ENCODE measurements around the gene IGF2BP2. TPM values are rescaled to one million over a fixed set of nuclear protein-coding genes. Genes with fewer than 3 reads are reported as not detected.

Gene IGF2BP2
- total RNA-seq, 1 donor from 2014 or later = 147 TPM

GRCh38 chr3:185764163-185764979, 60.5 kb downstream of the IGF2BP2 start:
- H2AFZ ChIP-seq (replicated peaks) = no peak overlapping the region
- H3K4me3 Mint-ChIP-seq = no peak overlapping the region
- H3K27me3 ChIP-seq = no peaks in the 10 kb centered on the region
- H4K20me1 ChIP-seq (ENCODE audit: low read depth) = peaks cover 100% of the 10 kb centered on the region
- H3K4me1 Mint-ChIP-seq = peaks cover 52% of the 10 kb centered on the region
- H3K9me3 ChIP-seq (ENCODE audit: low read depth) = no peaks in the 10 kb centered on the region
- H3K9me3 Mint-ChIP-seq = no peaks in the 10 kb centered on the region
- no peak overlapping the region for H3K4me3 ChIP-seq
- no peak overlapping the region for H3K9ac ChIP-seq
- H3K27ac Mint-ChIP-seq = peak overlapping the region; percentile 51
- H3K27me3 Mint-ChIP-seq (ENCODE audit: insufficient read depth, low read depth) = no peaks in the 10 kb centered on the region
- H3K36me3 Mint-ChIP-seq = no peaks in the 10 kb centered on the region
- H3K27ac ChIP-seq = no peak overlapping the region
- peak overlapping the region; percentile 17 for H3K4me2 ChIP-seq
- H3F3A ChIP-seq (ENCODE audit: low read depth) = no peaks in the 10 kb centered on the region
- TF ChIP-seq CTCF (IDR thresholded peaks at IDR 0.05) (no peak), EZH2 (IDR thresholded peaks at IDR 0.05) (no peak), EZH2phosphoT487 (IDR thresholded peaks at IDR 0.05) (no peak)
- peaks cover 100% of the 10 kb centered on the region for H3K79me2 ChIP-seq (ENCODE audit: low read depth)
- peak; percentile 66 for DNase-seq (ENCODE audit: low spot score)
- H3K36me3 ChIP-seq = no peaks in the 10 kb centered on the region
- peaks cover 31% of the 10 kb centered on the region for H3K4me1 ChIP-seq

GRCh38 chr3:185763347-185764005, 61.4 kb downstream of the IGF2BP2 start:
- peaks cover 37% of the 10 kb centered on the region for H3K4me1 ChIP-seq
- no peaks in the 10 kb centered on the region for H3K9me3 Mint-ChIP-seq
- no peak overlapping the region for H3K27ac ChIP-seq
- peaks cover 52% of the 10 kb centered on the region for H3K4me1 Mint-ChIP-seq
- peaks cover under 1% of the 10 kb centered on the region for H3K36me3 Mint-ChIP-seq
- H3K36me3 ChIP-seq = no peaks in the 10 kb centered on the region
- H3K4me3 Mint-ChIP-seq = no peak overlapping the region
- no peak overlapping the region for H3K27ac Mint-ChIP-seq
- H3K79me2 ChIP-seq (ENCODE audit: low read depth) = peaks cover 100% of the 10 kb centered on the region
- no peaks in the 10 kb centered on the region for H3K27me3 ChIP-seq
- no peaks in the 10 kb centered on the region for H3F3A ChIP-seq (ENCODE audit: low read depth)
- H3K27me3 Mint-ChIP-seq (ENCODE audit: insufficient read depth, low read depth) = no peaks in the 10 kb centered on the region
- H3K4me2 ChIP-seq = no peak overlapping the region
- no peaks in the 10 kb centered on the region for H3K9me3 ChIP-seq (ENCODE audit: low read depth)
- no peak overlapping the region for H3K4me3 ChIP-seq
- H2AFZ ChIP-seq (replicated peaks) = no peak overlapping the region
- H4K20me1 ChIP-seq (ENCODE audit: low read depth) = peaks cover 100% of the 10 kb centered on the region
- no peak for TF ChIP-seq EZH2 (IDR thresholded peaks at IDR 0.05)
- no peak overlapping the region for H3K9ac ChIP-seq
- DNase-seq (ENCODE audit: low spot score) = no peak

- H3K4me3 ChIP-seq = no peak overlapping the region
- H3K27ac Mint-ChIP-seq = no peak overlapping the region
- H3K27me3 Mint-ChIP-seq (ENCODE audit: insufficient read depth, low read depth) = no peaks in the 10 kb centered on the region
- no peaks in the 10 kb centered on the region for H3F3A ChIP-seq (ENCODE audit: low read depth)
- H3K79me2 ChIP-seq (ENCODE audit: low read depth) = peaks cover 100% of the 10 kb centered on the region
- no peak overlapping the region for H2AFZ ChIP-seq (replicated peaks)
- H3K9me3 Mint-ChIP-seq = peaks cover 8% of the 10 kb centered on the region
- H3K4me2 ChIP-seq = peak overlapping the region; percentile 22
- no peaks in the 10 kb centered on the region for H3K27me3 ChIP-seq
- H4K20me1 ChIP-seq (ENCODE audit: low read depth) = peaks cover 87% of the 10 kb centered on the region
- H3K4me1 ChIP-seq = peaks cover 37% of the 10 kb centered on the region
- no peaks in the 10 kb centered on the region for H3K9me3 ChIP-seq (ENCODE audit: low read depth)
- TF ChIP-seq EZH2phosphoT487 (IDR thresholded peaks at IDR 0.05) = no peak
- TF ChIP-seq EZH2 (IDR thresholded peaks at IDR 0.05) = no peak
- TF ChIP-seq CTCF (IDR thresholded peaks at IDR 0.05) = no peak
- H3K4me3 Mint-ChIP-seq = no peak overlapping the region
- H3K9ac ChIP-seq = no peak overlapping the region
- DNase-seq (ENCODE audit: low spot score) = no peak
- peaks cover 25% of the 10 kb centered on the region for H3K36me3 Mint-ChIP-seq
- H3K27ac ChIP-seq = no peak overlapping the region
- peaks cover 51% of the 10 kb centered on the region for H3K4me1 Mint-ChIP-seq
- no peaks in the 10 kb centered on the region for H3K36me3 ChIP-seq
Observed at GRCh38 chr3:185760550-185760949, 64.3 kb downstream of the IGF2BP2 start.

- Mint-ChIP-seq H3K27ac (no peak overlapping the region), H3K36me3 (peaks cover 26% of the 10 kb centered on the region), H3K4me1 (peaks cover 47% of the 10 kb centered on the region), H3K4me3 (no peak overlapping the region), H3K27me3 (ENCODE audit: insufficient read depth, low read depth) (no peaks in the 10 kb centered on the region), H3K9me3 (peaks cover 8% of the 10 kb centered on the region)
- no peaks in the 10 kb centered on the region for H3F3A ChIP-seq (ENCODE audit: low read depth)
- no peak overlapping the region for H2AFZ ChIP-seq (replicated peaks)
- no peak overlapping the region for H3K27ac ChIP-seq
- no peak overlapping the region for H3K4me3 ChIP-seq
- H3K36me3 ChIP-seq = no peaks in the 10 kb centered on the region
- H3K79me2 ChIP-seq (ENCODE audit: low read depth) = peaks cover 100% of the 10 kb centered on the region
- peaks cover 33% of the 10 kb centered on the region for H3K4me1 ChIP-seq
- no peaks in the 10 kb centered on the region for H3K27me3 ChIP-seq
- DNase-seq (ENCODE audit: low spot score) = no peak
- H3K9ac ChIP-seq = no peak overlapping the region
- no peaks in the 10 kb centered on the region for H3K9me3 ChIP-seq (ENCODE audit: low read depth)
- peaks cover 87% of the 10 kb centered on the region for H4K20me1 ChIP-seq (ENCODE audit: low read depth)
- H3K4me2 ChIP-seq = no peak overlapping the region
- TF ChIP-seq EZH2phosphoT487 (IDR thresholded peaks at IDR 0.05) = no peak
- TF ChIP-seq EZH2 (IDR thresholded peaks at IDR 0.05) = no peak
- no peak for TF ChIP-seq CTCF (IDR thresholded peaks at IDR 0.05)
Observed at GRCh38 chr3:185760088-185760487, 64.8 kb downstream of the IGF2BP2 start.
